DND-41 (cell line): ENCODE results near the gene SPINK1.

Source experiments
- ATAC-seq: fragments of 200-7000 bp; cut with Tn5 transposase; 3 replicates; pipeline ENCODE4 v1.9.1; 2021; ENCODE audit warnings: low read depth; ENCODE audit not compliant: insufficient read depth
- DNase-seq: peaks from one replicate; pipeline ENCODE4 v3.0.0-alpha.2; 2020
- H2AFZ ChIP-seq: 2 replicates; pipeline ENCODE4 v1.6.0; 2012; ENCODE audit warnings: low read depth, low read length
- H3K27ac ChIP-seq: 2 replicates; pipeline ENCODE4 v1.5.1; 2012; ENCODE audit warnings: low read length, inconsistent platforms
- H3K27me3 ChIP-seq: fragments of 200-600 bp; sonication (generic); 2 replicates; pipeline ENCODE4 v1.6.0; 2012; ENCODE audit warnings: low read length, mild to moderate bottlenecking, inconsistent platforms; ENCODE audit not compliant: insufficient read depth, poor library complexity
- H3K36me3 ChIP-seq: 2 replicates; pipeline ENCODE4 v1.5.1; 2012; ENCODE audit warnings: low read length, inconsistent platforms; ENCODE audit not compliant: insufficient read depth
- H3K4me1 ChIP-seq: 2 replicates; pipeline ENCODE4 v1.5.1; 2012; ENCODE audit warnings: mild to moderate bottlenecking, low read length; ENCODE audit not compliant: insufficient read depth
- H3K4me2 ChIP-seq: 2 replicates; pipeline ENCODE4 v1.6.0; 2012; ENCODE audit warnings: mild to moderate bottlenecking, moderate library complexity, low read length, inconsistent platforms; ENCODE audit not compliant: insufficient read depth
- H3K4me3 ChIP-seq, 2 experiments: fragments of 200-600 bp in 1 of 2; shearing (Covaris generic) in 1 of 2; 2 replicates each; pipeline ENCODE4 v1.5.1; 2012 to 2016; ENCODE audit warnings: inconsistent platforms in 2 of 2, low read length in 2 of 2, mild to moderate bottlenecking in 2 of 2, low read depth in 1 of 2, moderate library complexity in 1 of 2
- H3K79me2 ChIP-seq: 2 replicates; pipeline ENCODE4 v1.6.0; 2012; ENCODE audit warnings: low read length, inconsistent platforms; ENCODE audit not compliant: insufficient read depth
- H3K9ac ChIP-seq: 2 replicates; pipeline ENCODE4 v1.6.0; 2012; ENCODE audit warnings: low read depth, mild to moderate bottlenecking, inconsistent platforms, low read length, moderate library complexity
- H3K9me3 ChIP-seq: 2 replicates; pipeline ENCODE4 v1.5.1; 2012; ENCODE audit warnings: low read length, moderate library complexity, mild to moderate bottlenecking, inconsistent platforms; ENCODE audit not compliant: insufficient read depth, severe bottlenecking
- H4K20me1 ChIP-seq: 2 replicates; pipeline ENCODE4 v1.6.0; 2012; ENCODE audit warnings: low read length; ENCODE audit not compliant: insufficient read depth
- EZH2 ChIP-seq: IDR thresholded peaks from 3 replicates; pipeline ENCODE4 v1.6.1; 2012; ENCODE audit warnings: borderline replicate concordance, low read depth, mild to moderate bottlenecking, moderate library complexity, low read length, inconsistent platforms; ENCODE audit not compliant: severe bottlenecking
- TF ChIP-seq, protein P1 (sequence below): IDR thresholded peaks from 2 replicates; pipeline ENCODE4 v1.5.1; 2012; ENCODE audit warnings: borderline replicate concordance, low read length, moderate library complexity, mild to moderate bottlenecking; ENCODE audit not compliant: poor library complexity, severe bottlenecking; ENCODE audit errors: extremely low read depth

SPINK1 gene

DNA sequence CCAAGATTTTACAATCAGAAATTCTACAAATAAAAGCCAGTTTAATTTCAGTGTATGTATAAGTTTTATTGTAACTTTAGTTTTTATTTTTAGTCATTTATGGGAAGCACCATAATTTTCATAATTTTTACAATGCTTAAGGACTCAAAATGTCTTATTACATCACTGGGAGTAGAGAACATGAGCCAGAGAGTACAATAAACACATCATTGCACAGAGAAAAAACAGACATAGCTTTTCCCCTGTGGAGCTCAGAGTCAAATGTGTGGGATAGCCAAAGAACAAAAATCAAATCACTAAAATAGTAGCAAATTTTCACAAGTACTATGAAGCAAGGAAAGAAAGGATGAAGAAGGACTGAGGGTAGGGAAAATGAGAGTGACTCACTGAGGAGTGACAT lies 43.4 kb downstream of the SPINK1 start:
- Histone ChIP-seq H3K27me3 (no peaks in the 10 kb centered on the region), H3K27ac (no peak overlapping the region), H3K4me3 (no peak overlapping the region), H2AFZ (no peak overlapping the region), H3K9ac (no peak overlapping the region), H3K4me2 (no peak overlapping the region), H3K9me3 (no peaks in the 10 kb centered on the region), H3K36me3 (no peaks in the 10 kb centered on the region), H4K20me1 (no peaks in the 10 kb centered on the region), H3K4me1 (no peaks in the 10 kb centered on the region), H3K79me2 (no peaks in the 10 kb centered on the region)
- TF ChIP-seq EZH2 = no peak
- TF ChIP-seq, protein P1, sequence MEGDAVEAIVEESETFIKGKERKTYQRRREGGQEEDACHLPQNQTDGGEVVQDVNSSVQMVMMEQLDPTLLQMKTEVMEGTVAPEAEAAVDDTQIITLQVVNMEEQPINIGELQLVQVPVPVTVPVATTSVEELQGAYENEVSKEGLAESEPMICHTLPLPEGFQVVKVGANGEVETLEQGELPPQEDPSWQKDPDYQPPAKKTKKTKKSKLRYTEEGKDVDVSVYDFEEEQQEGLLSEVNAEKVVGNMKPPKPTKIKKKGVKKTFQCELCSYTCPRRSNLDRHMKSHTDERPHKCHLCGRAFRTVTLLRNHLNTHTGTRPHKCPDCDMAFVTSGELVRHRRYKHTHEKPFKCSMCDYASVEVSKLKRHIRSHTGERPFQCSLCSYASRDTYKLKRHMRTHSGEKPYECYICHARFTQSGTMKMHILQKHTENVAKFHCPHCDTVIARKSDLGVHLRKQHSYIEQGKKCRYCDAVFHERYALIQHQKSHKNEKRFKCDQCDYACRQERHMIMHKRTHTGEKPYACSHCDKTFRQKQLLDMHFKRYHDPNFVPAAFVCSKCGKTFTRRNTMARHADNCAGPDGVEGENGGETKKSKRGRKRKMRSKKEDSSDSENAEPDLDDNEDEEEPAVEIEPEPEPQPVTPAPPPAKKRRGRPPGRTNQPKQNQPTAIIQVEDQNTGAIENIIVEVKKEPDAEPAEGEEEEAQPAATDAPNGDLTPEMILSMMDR = no peak
- no peak for DNase-seq
- no peak for ATAC-seq

- Histone ChIP-seq H3K4me2 (no peak overlapping the region), H3K9ac (no peak overlapping the region), H2AFZ (no peak overlapping the region), H3K79me2 (no peaks in the 10 kb centered on the region), H3K36me3 (no peaks in the 10 kb centered on the region), H3K27ac (no peak overlapping the region), H3K4me1 (no peaks in the 10 kb centered on the region), H3K4me3 (no peak overlapping the region), H4K20me1 (no peaks in the 10 kb centered on the region), H3K9me3 (no peaks in the 10 kb centered on the region), H3K27me3 (no peaks in the 10 kb centered on the region)
- ATAC-seq (no peak), DNase-seq (no peak)
- no peak for TF ChIP-seq EZH2
- TF ChIP-seq, protein P1 = no peak
These were observed 45.3 kb downstream of the SPINK1 start for GRCh38 chr5:147786142-147786541.

- no peaks in the 10 kb centered on the region for H3K4me1 ChIP-seq
- DNase-seq = no peak
These were observed 47.1 kb downstream of the SPINK1 start for GRCh38 chr5:147784146-147784987.

More at GRCh38 chr5:147784146-147784987, 47.1 kb downstream of the SPINK1 start:
- no peaks in the 10 kb centered on the region for H3K36me3 ChIP-seq
- H3K4me2 ChIP-seq = no peak overlapping the region
- no peak overlapping the region for H3K27ac ChIP-seq
- TF ChIP-seq, protein P1 = no peak
- no peak for TF ChIP-seq EZH2
- H3K27me3 ChIP-seq = no peaks in the 10 kb centered on the region
- no peaks in the 10 kb centered on the region for H3K79me2 ChIP-seq
- no peaks in the 10 kb centered on the region for H3K9me3 ChIP-seq
- H3K4me3 ChIP-seq = no peak overlapping the region
- no peaks in the 10 kb centered on the region for H4K20me1 ChIP-seq
- ATAC-seq = no peak
- no peak overlapping the region for H3K9ac ChIP-seq
- H2AFZ ChIP-seq = no peak overlapping the region
